ENCODE measurements around the gene RRP9. TPM values are rescaled to one million over a fixed set of nuclear protein-coding genes. Genes with fewer than 3 reads are reported as not detected.

The RRP9 gene
- total and polyA plus RNA-seq, 10 of the 15 experiments (the other 5 are each of a cell fraction or from before 2014, with no cell fraction given): 4.7 to 91.5 (median 41.7) TPM

DNA sequence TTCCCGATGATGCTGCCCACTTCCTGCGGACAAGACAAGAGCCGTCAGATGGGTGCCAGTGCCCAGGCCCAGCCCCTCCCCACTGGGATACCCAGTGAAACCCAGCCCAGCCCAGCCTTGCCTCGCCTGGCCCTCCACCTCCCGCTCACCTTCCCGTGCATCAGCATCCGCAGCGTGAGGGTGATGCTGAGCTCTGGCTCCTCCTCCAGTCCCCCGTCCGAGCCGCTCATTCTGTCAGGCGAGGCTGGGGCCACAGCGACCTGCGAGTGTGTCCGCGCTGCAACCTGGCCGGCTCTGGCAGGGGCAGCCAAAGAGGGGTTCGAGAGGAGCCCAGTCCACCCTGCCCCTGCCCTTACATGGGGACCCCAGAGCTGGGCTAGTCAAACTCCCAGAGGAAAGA, 19.3 kb upstream of the RRP9 start:
- ATAC-seq: no peak
- Histone ChIP-seq H3K9ac (ENCODE audit: control insufficient read depth, insufficient read depth, low read length) (no peak overlapping the region), H4K20me1 (ENCODE audit: control insufficient read depth, insufficient read depth) (no peaks in the 10 kb centered on the region), H2AFZ (ENCODE audit: control insufficient read depth, low read depth, low read length) (no peak overlapping the region), H3K79me2 (ENCODE audit: control insufficient read depth, insufficient read depth, low read length) (no peaks in the 10 kb centered on the region), H3K4me1 (ENCODE audit: control insufficient read depth, insufficient read depth, low read length) (no peaks in the 10 kb centered on the region), H3K4me3 (no peak overlapping the region), H3K36me3 (ENCODE audit: control insufficient read depth in 2 of 2, insufficient read depth in 2 of 2, low read length in 1 of 2) (no peaks in the 10 kb centered on the region), H3K27me3 (replicated peaks in 1 of 2; ENCODE audit: control insufficient read depth in 2 of 2, insufficient read depth in 2 of 2, low read length in 1 of 2) (no peaks in the 10 kb centered on the region; a peak in 2 of 4 replicates), H3K27ac (ENCODE audit: control insufficient read depth, insufficient read depth) (no peak overlapping the region), H3K9me3 (replicated peaks; ENCODE audit: control insufficient read depth, insufficient read depth, low read length) (no peaks in the 10 kb centered on the region), H3K4me2 (ENCODE audit: control insufficient read depth, insufficient read depth) (no peak overlapping the region)
- no peak for FAIRE-seq
- no peak for TF ChIP-seq CBX5 (IDR thresholded peaks at IDR 0.05; ENCODE audit: low read depth)
- no peak for TF ChIP-seq YY1 (IDR thresholded peaks at IDR 0.05; ENCODE audit: low read depth, low read length)
- TF ChIP-seq CREM (IDR thresholded peaks at IDR 0.05; ENCODE audit: low read depth): no peak
- TF ChIP-seq STAT1 (conservative IDR thresholded peaks at IDR 0.05): no peak
- no peak for TF ChIP-seq NRF1 (conservative IDR thresholded peaks at IDR 0.05; ENCODE audit: low read depth, low read length)
- no peak for TF ChIP-seq RFX5 (IDR thresholded peaks at IDR 0.05; ENCODE audit: low read depth, low read length)
- ChIA-PET POLR2A (no interaction called here), RAD21 (ENCODE audit: unreplicated experiment) (interaction anchor here (1.2 kb wide), 1 partner anchor 19 kb away, joined by 3 read pairs; the partner anchor contains the start of gene PARP3), CTCF (interaction anchor here (1.3 kb wide), 1 partner anchor 22 kb away, joined by 4 read pairs; the partner anchor contains the start of gene ACY1), SMC1A (ENCODE audit: uncharacterized antibody, unreplicated experiment) (no interaction called here)
- DNase-seq (ENCODE audit: low read depth, low spot score): no peak
- intact Hi-C loops (cut with micrococcal nuclease; ENCODE audit: unreplicated experiment) (no loop called here), in situ Hi-C loops (cut with MboI) (no loop called here)
- WGBS (ENCODE audit: insufficient coverage, insufficient replicate concordance, low lambda C conversion rate, missing lambda C conversion rate): 79% methylated on average over 17 of the region's 18 CpGs
- BruUV-seq (replicated peaks): no TSS peak

GRCh38 chr3:51960386-51960785, 18.7 kb upstream of the RRP9 start:
- no peak overlapping the region for H3K9ac ChIP-seq (ENCODE audit: control insufficient read depth, insufficient read depth, low read length)
- CTCF ChIA-PET: no interaction called here
- H3K9me3 ChIP-seq (replicated peaks; ENCODE audit: control insufficient read depth, insufficient read depth, low read length): no peaks in the 10 kb centered on the region
- DNase-seq (ENCODE audit: low read depth, low spot score): no peak
- no peak for ATAC-seq
- RAD21 ChIA-PET (ENCODE audit: unreplicated experiment): interaction anchor here (1.2 kb wide), 1 partner anchor 18 kb away, joined by 3 read pairs; the partner anchor contains the start of gene PARP3
- intact Hi-C loops (cut with micrococcal nuclease; ENCODE audit: unreplicated experiment) (no loop called here), in situ Hi-C loops (cut with MboI) (no loop called here)
- H3K27me3 ChIP-seq (replicated peaks in 1 of 2; ENCODE audit: control insufficient read depth in 2 of 2, insufficient read depth in 2 of 2, low read length in 1 of 2): peaks cover 0 to 1% of the 10 kb centered on the region in 2 experiments; a peak in 3 of 4 replicates
- H3K79me2 ChIP-seq (ENCODE audit: control insufficient read depth, insufficient read depth, low read length): no peaks in the 10 kb centered on the region
- WGBS (ENCODE audit: insufficient coverage, insufficient replicate concordance, low lambda C conversion rate, missing lambda C conversion rate): 81% methylated on average over 10 of the region's 10 CpGs
- H3K36me3 ChIP-seq (ENCODE audit: control insufficient read depth in 2 of 2, insufficient read depth in 2 of 2, low read length in 1 of 2): no peaks in the 10 kb centered on the region
- POLR2A ChIA-PET: no interaction called here
- no peaks in the 10 kb centered on the region for H4K20me1 ChIP-seq (ENCODE audit: control insufficient read depth, insufficient read depth)
- no TSS peak for BruUV-seq (replicated peaks)
- SMC1A ChIA-PET (ENCODE audit: uncharacterized antibody, unreplicated experiment): no interaction called here
- FAIRE-seq: no peak
- H3K4me3 ChIP-seq: no peak overlapping the region
- no peaks in the 10 kb centered on the region for H3K4me1 ChIP-seq (ENCODE audit: control insufficient read depth, insufficient read depth, low read length)
- H2AFZ ChIP-seq (ENCODE audit: control insufficient read depth, low read depth, low read length): no peak overlapping the region
- no peak overlapping the region for H3K27ac ChIP-seq (ENCODE audit: control insufficient read depth, insufficient read depth)
- no peak overlapping the region for H3K4me2 ChIP-seq (ENCODE audit: control insufficient read depth, insufficient read depth)
- no peak for TF ChIP-seq NR2C2 (IDR thresholded peaks at IDR 0.05; ENCODE audit: borderline replicate concordance, control insufficient read depth, insufficient read length, low read depth)
- no peak for TF ChIP-seq SPI1 (IDR thresholded peaks at IDR 0.05; ENCODE audit: borderline replicate concordance, insufficient read depth, low read depth, low read length)
- no peak for TF ChIP-seq CREM (IDR thresholded peaks at IDR 0.05; ENCODE audit: low read depth)
- TF ChIP-seq JUNB (IDR thresholded peaks at IDR 0.05): no peak
- TF ChIP-seq, protein P1, sequence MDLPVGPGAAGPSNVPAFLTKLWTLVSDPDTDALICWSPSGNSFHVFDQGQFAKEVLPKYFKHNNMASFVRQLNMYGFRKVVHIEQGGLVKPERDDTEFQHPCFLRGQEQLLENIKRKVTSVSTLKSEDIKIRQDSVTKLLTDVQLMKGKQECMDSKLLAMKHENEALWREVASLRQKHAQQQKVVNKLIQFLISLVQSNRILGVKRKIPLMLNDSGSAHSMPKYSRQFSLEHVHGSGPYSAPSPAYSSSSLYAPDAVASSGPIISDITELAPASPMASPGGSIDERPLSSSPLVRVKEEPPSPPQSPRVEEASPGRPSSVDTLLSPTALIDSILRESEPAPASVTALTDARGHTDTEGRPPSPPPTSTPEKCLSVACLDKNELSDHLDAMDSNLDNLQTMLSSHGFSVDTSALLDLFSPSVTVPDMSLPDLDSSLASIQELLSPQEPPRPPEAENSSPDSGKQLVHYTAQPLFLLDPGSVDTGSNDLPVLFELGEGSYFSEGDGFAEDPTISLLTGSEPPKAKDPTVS (IDR thresholded peaks at IDR 0.05; ENCODE audit: low read depth, low read length): no peak
- TF ChIP-seq TCF12 (IDR thresholded peaks at IDR 0.05; ENCODE audit: low read depth, low read length): no peak
- no peak for TF ChIP-seq KDM1A (IDR thresholded peaks at IDR 0.05; ENCODE audit: borderline replicate concordance)
- TF ChIP-seq NFYA (IDR thresholded peaks at IDR 0.05; ENCODE audit: borderline replicate concordance, low read depth, low read length): no peak
- no peak for TF ChIP-seq EED (IDR thresholded peaks at IDR 0.05; ENCODE audit: low read depth)
